ENCODE results near the gene PHTF2. TPM values are rescaled to one million over a fixed set of nuclear protein-coding genes. Genes with fewer than 3 reads are reported as not detected.

The PHTF2 gene
- total and polyA plus RNA-seq, 12 donors, result 4.3 to 24.3 (median 9.9) TPM

DNA sequence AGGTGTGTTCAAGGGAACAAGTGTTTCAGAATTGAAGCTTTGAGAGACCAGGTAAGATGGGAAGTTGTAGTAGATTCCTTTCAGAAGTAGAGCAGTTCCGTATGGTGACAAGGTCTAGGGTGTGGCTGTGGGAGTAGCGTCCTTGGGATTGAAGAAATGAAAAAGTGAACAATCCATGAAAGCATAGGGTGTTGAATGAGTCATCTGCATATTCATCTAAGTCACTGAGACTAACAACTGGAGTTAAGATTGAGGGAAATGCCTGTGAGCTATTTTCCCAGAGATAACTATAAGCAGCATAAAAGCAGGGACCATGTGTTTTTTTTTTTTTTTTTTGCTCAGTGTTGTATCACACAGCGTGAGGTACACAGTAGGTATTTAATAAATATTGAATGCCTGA, 134.8 kb downstream of the PHTF2 start:
- WGBS, 4 donors, result 67 to 79% (median 73%) methylated on average over 3 of the region's 3 CpGs
- Histone ChIP-seq H3K36me3 (replicated peaks in 1 of 2) (no peaks in the 10 kb centered on the region), H3K4me1 (replicated peaks in 1 of 2) (no peaks in the 10 kb centered on the region), H3K27me3 (no peaks in the 10 kb centered on the region), H3K27ac (no peak overlapping the region), H3K9me3 (replicated peaks in 1 of 3) (no peaks in the 10 kb centered on the region), H3K4me3 (no peak overlapping the region)
- no peak for DNase-seq
- no peak for TF ChIP-seq POLR2A (IDR thresholded peaks at IDR 0.05)
- TF ChIP-seq, protein P1, sequence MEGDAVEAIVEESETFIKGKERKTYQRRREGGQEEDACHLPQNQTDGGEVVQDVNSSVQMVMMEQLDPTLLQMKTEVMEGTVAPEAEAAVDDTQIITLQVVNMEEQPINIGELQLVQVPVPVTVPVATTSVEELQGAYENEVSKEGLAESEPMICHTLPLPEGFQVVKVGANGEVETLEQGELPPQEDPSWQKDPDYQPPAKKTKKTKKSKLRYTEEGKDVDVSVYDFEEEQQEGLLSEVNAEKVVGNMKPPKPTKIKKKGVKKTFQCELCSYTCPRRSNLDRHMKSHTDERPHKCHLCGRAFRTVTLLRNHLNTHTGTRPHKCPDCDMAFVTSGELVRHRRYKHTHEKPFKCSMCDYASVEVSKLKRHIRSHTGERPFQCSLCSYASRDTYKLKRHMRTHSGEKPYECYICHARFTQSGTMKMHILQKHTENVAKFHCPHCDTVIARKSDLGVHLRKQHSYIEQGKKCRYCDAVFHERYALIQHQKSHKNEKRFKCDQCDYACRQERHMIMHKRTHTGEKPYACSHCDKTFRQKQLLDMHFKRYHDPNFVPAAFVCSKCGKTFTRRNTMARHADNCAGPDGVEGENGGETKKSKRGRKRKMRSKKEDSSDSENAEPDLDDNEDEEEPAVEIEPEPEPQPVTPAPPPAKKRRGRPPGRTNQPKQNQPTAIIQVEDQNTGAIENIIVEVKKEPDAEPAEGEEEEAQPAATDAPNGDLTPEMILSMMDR (IDR thresholded peaks at IDR 0.05), result no peak
- intact Hi-C loops (cut with DNase I), result no loop called here

DNA sequence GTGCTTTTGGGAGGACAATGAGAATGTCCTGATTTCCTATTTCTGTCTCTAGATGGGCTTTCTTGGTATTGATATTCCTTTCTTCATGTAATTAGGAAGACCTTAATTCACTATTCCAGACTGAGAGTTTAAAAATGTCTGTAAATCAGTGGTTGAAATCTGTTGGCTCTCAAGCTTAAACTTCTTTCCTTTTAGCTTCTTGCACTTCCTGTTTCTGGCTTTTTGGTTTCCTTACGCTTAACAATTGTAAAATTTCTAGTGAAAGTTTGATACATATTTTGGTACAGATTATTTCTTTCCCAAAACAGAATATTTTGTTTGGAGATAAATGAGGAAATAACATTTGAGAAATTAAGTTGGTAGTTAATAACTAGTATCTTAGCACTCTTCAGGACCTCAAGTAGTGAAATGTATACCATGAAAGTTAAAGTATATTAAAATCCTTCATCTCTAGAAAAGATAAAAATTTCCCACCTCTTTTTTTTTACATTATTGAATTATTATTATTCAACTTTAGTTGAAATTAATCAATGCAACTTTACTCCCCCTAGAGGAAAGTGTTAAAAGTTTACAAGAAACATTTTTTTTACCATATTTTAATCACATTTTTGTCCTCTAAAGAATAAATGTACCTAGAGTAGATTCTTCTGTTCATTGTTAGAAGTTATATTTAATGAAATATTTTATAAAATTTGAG, 137.2 kb downstream of the PHTF2 start:
- no peaks in the 10 kb centered on the region for H3K36me3 ChIP-seq (replicated peaks in 1 of 2)
- WGBS, 4 donors, result 63 to 71% (median 68%) methylated on average over 1 of the region's 1 CpG
- intact Hi-C loops (cut with DNase I), result no loop called here

DNA sequence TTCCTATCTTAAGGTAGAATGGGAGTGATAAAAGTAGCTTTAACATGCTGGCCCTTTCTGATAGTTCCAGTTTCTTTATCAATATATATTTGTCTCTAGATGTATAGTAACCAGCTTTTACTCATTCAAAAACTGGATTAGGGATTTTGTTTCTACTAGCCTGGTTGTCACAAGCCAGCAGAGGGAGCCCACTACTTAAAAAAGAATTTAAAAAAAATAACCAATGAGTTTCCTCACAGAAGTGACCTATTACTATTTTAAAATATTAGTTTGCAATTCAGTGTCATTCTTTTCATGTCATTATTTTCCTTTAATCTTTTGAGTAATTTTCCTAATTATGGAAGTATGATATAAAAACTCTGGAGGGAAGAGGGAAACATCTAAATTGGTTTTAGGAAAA, 142.1 kb downstream of the PHTF2 start:
- no peaks in the 10 kb centered on the region for H3K9me3 ChIP-seq (replicated peaks in 1 of 3)
- no peaks in the 10 kb centered on the region for H3K4me1 ChIP-seq (replicated peaks in 1 of 2)
- intact Hi-C loops (cut with DNase I), result no loop called here
- no peaks in the 10 kb centered on the region for H3K27me3 ChIP-seq
- H3K36me3 ChIP-seq (replicated peaks in 1 of 2), result no peaks in the 10 kb centered on the region
- peak in 4 of 7 donors; percentile 26 to 60 (median 40) for DNase-seq
- H3K4me3 ChIP-seq, result no peak overlapping the region
- no peak overlapping the region for H3K27ac ChIP-seq
- no peak for TF ChIP-seq POLR2A (IDR thresholded peaks at IDR 0.05)
- TF ChIP-seq, protein P1 (IDR thresholded peaks at IDR 0.05), result peak; percentile 33 to 72 (median 43)

More for the DNA sequence above, 137.2 kb downstream of the PHTF2 start:
- Histone ChIP-seq H3K4me1 (replicated peaks in 1 of 2) (no peaks in the 10 kb centered on the region), H3K27ac (no peak overlapping the region), H3K27me3 (no peaks in the 10 kb centered on the region), H3K4me3 (no peak overlapping the region), H3K9me3 (replicated peaks in 1 of 3) (no peaks in the 10 kb centered on the region)
- TF ChIP-seq, protein P1 (IDR thresholded peaks at IDR 0.05), result peak in 3 of 6 experiments; percentile 33 to 48 (median 34)
- no peak for TF ChIP-seq POLR2A (IDR thresholded peaks at IDR 0.05)
- no peak for DNase-seq

DNA sequence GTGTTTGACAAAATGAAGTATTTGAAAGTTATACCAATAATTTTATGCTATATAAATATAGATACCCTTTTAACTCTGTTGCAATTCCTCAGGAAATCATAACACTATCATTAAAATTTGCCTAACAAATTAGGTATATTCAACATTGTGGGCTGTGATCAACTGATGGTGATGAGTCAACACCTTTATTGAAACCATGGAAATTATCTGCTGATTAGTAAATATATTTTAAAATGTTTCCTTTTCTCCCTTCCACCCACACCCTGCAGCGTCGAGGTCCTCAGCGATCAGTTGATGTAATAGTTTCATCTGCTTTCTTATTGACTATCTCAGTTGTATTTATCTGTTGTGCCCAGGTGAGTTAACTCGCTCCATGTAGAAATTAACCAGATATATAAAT, 143.9 kb downstream of the PHTF2 start:
- no peaks in the 10 kb centered on the region for H3K4me1 ChIP-seq (replicated peaks in 1 of 2)
- no peak for TF ChIP-seq POLR2A (IDR thresholded peaks at IDR 0.05)
- TF ChIP-seq, protein P1 (IDR thresholded peaks at IDR 0.05), result no peak
- H3K27me3 ChIP-seq, result no peaks in the 10 kb centered on the region
- no peak overlapping the region for H3K27ac ChIP-seq
- H3K36me3 ChIP-seq (replicated peaks in 1 of 2), result no peaks in the 10 kb centered on the region
- H3K4me3 ChIP-seq, result no peak overlapping the region
- intact Hi-C loops (cut with DNase I), result no loop called here
- WGBS, 4 donors, result 91 to 96% (median 93%) methylated on average over 4 of the region's 4 CpGs
- no peak for DNase-seq
- no peaks in the 10 kb centered on the region for H3K9me3 ChIP-seq (replicated peaks in 1 of 3)
